EH (cell line): Measurements from ENCODE around the gene GADD45GIP1.

ENCODE experiments used
- DNase-seq: peaks from one replicate; pipeline ENCODE4 v3.0.0-alpha.2; 2015; ENCODE audit warnings: low read depth

The GADD45GIP1 gene

DNA sequence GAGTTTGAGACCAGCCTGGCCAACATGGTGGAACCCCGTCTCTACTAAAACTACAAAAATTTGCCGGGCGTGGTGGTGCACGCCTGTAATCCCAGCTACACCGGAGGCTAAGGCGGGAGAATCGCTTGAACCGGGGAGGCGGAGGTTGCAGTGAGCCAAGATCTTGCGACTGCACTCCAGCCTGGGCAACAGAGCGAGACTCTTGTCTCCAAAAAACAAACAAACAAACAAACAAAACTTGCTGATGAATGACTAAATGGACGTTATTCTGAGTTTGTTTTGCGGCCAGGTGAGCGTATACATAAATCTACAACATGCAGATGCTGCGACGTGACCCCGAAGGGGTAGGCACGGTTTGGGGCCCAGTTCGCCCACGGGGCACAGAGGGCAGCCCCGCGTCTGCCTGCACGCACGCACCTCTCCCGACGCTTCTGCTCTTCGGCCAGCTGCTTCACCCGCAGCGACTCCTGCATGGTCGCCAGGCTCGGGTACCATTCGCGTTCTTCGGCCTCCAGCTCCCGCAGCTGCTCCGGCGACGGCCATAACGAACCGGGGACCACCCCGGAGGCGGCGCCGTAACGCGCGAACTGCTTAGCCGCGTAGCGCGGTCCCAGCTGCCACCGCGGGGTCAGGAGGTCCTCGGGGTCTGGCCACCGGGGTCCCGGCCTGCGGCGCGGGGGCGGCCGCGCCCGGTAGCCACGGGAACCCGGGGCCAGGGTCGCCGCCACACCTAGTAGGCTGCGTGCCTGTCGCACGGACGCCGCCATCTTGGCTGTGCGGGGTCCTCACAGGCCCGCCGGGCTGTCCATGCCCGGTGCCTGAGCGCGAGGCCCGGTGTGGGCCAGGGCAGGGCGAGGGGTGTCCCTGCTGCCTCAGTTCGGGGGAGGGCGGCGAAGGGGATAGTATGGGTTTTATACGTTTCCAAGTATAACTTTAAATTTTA is at the start of gene GADD45GIP1:
Gene GADD45GIP1 (minus strand): TSS at position 778 of the 943 bp plus-strand sequence. CDS start 11 bp downstream, at position 767.
- DNase-seq = peak; percentile 80

DNA sequence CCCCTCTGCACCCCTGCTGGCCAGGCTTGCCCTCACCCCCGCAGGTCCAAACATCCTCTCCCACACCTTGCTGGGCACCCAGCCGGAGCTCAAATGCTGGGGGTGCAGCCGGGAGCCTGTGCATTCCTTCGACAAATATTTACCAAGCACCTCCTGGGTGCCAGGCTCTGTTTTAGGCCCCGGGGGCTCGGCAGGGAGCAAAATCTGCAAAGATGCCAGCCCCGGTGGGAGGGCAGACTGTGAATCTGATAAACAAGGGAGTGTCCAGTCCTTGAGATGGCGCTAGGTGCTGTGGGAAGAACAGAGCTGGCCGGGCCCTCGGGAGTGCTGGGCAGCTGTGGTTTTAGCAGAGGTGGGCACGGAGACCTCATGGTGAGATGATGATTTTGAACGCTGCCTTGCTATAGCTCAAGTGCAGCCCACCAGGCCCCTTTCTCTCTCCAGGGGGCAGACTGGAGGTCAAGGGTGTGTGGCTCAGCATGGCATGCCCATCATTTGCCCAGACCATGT is 48.9 kb upstream of the GADD45GIP1 start:
- no peak for DNase-seq

DNA sequence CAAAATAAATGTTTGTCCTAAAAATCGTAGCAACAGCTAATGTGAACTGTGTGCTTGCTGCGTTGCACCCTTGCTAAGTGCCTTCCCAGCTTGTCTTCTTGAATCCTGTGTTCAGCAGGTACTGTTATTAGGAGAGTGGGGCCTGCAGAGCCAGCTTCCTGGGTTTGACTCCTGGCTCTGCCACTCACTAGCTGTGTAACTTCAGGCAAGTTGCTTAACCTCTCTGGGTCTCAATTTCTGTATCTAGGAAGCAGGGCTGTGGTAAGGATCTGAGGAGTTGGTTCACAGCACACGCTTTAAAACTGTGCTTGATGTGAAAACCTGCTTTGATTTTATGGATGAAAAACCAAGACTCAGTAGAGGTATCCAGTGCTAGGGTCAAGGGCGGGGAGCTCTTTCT is 48.2 kb upstream of the GADD45GIP1 start:
- DNase-seq = no peak

DNA sequence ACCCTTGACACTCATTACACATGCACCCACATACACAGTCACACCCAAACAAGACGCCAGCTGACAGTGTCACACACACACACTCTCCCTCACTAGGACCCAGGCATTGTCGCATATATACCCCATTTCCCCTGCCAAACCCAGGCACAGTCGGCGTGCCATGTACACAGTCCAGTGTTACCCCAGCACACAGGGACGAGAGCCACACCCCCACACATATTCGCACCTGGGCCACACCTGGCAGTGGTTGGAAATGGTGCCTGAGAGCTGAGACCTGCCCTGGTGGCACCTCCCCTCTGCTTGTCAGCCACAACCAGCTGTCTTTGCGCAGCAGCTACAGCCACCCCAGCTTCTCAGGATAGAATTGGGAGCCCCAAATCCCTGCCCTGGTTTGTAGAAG is 47.2 kb upstream of the GADD45GIP1 start:
- DNase-seq = no peak

DNA sequence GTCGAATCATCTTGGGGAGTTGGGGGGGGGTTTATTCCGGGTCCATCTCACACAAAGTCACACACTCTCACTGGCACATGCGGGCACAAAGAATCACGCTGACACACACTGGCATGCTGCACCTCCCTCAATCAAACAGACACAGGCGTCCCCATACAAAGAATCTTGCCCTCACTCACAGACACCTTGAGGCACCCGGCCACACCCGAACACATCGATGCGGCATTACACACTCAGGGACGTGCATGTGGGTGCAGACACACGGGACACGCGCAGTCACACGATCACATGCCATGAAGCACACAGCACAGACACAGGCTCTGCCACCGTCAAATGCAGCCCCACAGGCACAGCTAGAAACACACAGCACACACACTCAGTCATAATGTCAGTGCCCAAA is 46.1 kb upstream of the GADD45GIP1 start:
- DNase-seq = no peak

DNA sequence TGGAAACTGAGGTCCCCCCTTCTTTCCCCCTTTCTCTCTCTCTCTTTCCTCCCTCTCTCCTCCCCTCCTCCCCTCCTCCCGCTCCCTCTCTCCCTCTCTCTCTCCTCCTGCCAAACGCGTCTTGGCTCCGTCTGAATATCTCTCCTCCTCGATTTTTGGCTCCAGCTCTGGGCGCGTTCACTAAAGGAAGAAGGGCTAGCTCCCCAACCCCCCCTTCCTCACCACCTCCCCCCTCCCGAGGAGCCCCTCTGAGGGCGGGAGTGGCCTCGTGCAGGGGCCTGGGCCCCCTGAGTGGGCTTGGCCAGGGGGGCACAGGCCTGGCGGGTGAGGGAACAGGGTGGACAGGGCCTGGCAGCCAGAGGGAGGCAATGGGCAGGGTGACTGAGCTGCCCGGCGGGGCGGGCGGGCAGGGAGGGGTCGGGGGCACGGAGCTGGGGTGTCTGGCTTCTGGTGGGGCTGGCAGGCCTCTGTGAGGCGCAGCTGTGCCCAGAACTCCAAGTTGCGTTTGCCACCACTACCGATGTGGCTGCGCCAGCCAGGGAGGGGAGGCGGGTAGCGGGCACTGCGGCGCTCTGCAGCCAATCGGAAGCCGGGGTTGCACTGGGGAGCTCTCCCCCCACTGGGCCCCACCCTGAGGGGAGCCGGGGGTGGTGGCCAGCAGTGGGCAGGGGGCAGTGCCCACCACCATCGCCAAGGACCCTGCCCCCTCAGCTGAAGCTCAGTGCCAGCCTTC is 45.3 kb upstream of the GADD45GIP1 start:
- no peak for DNase-seq

DNA sequence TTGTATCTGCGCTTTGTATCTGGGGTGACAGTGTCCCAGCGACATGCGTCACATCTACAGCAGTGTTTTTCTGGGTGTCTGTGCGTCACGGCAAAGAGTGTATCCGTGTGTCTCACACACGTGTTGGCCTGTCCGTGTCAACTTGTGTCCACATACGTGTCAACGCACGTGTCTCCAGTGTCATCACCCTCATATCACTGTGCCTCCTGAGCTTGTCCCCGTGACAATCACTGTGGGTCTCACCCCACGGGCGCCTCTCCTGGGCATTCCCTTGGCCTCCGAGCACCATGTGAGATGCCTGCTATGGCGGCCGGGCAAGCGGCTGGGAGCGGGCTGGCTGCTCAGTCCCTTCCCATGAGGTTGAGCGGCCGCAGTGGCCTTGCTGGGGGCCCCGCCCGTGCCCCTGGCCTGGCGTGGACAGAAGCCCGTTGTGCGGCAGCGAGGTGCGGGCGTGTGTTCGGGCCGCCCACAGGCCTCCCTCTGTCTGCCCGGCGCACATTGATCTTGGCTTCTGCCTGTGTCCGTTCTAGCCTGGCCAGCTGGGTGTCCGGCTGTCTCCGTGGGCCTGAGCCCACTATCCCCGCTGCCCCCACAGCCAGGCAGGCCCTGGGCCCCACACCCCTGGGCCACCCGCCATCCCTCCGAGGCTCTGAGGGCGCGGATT is 44.6 kb upstream of the GADD45GIP1 start:
- no peak for DNase-seq

DNA sequence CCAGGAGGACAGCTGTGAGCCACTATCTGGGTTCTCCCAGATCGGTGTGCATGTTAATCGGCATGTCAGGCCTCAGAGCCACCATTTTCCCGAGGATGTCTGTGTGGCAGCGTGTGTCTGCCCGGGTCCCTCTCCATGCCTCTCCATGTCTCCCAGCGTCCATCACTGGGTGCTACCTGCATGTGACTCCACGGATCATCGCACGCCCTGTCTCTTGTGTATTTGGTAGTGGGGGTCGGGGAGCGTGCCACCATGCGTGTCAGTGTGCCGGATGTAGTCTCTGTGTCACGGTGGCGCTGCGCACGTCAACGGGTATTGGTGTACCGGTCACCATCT is 44.1 kb upstream of the GADD45GIP1 start:
- no peak for DNase-seq

DNA sequence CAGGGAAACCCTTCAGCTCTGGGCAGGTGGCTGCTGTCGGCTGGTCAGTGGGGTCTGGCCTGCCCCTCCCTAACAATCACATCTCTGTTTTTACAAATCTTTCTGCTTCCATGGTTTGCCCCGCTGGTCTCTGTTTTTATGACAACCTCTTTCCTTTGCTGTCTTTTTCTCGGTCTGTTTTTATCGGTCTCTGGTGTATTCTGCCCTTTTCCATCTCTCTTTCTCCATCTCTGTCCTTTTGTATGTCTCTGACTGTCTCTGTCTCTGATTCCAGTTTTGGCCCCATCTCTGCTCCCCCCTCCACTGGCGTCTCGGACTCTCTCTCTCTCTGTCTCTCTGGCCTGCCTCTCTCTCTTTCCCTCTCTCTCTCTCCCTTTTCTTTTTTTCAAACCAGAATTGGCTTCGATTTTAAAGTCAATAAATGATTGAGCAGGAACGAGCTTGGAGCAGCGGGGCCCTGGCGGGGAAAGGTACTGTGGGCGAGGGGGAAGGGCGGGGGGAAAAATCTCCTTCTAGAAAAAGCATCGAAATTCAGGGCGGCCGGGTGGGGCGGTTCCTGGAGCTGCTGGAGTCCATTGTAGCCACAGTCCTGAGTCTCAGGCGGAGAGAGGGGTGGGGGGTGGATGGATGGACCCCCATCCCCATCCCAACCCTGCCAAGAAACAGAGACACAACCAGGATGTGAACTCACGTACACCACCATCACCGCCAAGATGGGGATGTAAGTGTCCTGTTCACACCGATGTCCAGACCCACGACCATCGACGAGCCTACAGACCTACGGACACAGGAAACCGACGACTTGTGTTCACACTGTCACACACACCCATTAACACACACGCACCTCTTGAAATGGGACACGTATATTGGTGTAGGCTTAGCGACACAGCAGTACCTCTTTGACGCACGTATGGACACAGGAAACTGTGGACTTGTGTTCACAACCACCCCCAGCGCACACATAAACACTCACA is 41.2 kb upstream of the GADD45GIP1 start:
- DNase-seq = no peak

DNA sequence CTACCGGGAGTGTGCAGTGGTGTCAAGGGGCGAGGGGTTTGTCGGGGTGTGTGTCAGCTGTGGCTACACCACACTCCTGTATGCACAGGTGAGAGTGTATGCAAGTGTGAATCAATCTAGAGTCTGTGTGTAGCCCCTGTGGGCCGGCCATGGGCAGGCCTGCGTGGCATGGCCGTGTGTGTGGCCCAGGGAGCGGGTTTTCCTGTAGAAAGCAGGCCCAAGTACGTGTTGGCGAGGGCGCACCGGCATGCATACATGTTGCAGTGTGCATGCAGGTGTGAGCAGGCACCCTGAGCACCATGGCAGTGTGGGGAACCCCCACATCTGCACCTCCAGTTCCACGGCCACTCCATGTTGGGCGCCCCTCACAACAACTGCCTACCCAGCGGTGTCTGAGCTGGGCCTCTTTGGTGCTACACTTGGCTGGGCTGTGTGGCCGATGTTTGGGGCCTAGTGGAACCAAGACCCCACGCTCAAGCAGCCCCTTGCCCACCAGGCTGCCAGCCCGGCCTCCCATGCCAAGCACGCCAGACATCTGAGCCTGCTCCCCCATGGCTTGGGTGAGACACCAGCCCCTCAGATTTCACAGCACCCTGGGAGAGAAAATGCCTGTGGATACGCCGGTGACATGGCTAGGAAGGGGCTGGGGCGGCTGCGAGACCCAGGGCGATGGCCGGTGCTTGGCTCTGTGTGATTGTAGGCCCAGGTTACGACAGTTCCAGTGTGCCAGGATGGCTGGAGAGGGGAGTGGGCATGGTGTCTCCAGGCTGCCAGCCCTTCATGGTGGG is 40.4 kb upstream of the GADD45GIP1 start:
- no peak for DNase-seq

DNA sequence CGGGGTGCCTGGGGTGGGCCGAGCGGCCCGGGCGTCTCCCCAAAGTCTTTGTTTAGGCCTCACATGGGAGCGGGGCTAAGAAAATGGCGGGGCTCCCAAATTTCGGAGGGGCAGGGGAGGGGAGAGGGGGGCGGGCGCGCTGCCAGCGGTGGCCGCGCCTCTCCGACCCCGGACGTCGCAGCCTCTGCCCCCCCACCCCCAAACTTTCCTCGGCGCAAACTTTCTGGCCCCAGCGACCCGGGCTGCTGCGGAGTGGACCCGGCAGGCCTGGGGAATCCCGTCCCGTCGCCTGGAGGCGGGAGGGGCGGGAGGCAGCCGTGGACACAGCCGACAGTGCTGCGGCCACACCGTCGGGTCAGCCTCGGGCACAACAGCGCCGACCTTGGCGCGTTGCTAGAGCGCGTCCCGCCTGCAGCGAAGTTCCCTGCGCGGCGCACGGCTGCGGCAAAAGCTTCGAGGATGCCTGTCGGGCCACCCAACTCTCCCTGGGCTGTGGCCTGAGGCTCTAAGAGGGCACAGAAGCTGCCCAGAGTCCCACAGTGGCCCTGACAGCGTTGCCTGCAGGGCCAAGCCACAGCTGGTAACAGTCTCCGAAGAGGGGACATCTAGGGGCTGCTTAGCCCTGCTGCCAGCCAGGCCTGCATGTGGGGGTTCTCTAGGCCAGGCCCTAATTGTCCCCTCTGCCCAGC is 39.5 kb upstream of the GADD45GIP1 start:
- peak; percentile 58 for DNase-seq

DNA sequence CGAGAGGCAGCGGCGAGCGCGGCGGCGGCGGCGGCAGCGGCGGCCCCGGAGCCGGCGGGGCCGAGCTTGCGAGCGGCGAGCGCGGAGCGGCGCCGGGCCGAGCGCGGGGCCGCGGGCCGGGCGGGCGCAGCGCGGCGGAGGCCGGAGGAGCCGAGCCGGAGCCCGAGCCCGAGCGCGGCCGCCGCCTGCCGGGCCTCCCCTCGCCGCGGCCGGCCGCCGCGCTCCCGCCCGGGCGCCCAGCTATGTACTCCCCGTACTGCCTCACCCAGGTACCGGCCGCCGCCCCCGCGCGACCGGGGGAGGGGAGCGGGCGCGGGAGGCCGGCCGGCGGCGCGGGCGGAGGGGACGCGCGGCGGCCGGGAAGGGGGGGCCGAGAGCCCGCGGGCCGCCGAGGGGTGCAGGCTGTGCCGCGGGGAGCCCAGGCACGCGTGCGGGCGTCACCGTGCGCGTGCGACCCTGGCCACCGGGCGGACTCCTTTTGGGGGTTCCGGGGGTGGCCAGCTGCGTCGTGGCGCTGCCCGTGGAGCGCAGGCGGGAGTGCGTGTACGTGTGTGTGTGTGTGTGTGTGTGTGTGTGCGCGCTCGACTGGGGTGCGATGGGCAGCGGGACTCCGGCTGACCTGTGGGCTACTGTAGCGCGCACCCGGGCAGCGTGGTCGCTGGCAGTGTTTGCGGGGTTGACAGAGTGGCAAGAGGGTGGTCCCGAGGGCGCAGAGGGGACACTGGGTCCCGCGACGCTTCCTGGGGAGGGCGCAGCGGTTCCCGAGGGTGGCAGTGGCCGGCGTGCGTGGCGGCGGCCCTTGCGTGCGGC is 38.8 kb upstream of the GADD45GIP1 start:
- DNase-seq = peak; percentile 41

DNA sequence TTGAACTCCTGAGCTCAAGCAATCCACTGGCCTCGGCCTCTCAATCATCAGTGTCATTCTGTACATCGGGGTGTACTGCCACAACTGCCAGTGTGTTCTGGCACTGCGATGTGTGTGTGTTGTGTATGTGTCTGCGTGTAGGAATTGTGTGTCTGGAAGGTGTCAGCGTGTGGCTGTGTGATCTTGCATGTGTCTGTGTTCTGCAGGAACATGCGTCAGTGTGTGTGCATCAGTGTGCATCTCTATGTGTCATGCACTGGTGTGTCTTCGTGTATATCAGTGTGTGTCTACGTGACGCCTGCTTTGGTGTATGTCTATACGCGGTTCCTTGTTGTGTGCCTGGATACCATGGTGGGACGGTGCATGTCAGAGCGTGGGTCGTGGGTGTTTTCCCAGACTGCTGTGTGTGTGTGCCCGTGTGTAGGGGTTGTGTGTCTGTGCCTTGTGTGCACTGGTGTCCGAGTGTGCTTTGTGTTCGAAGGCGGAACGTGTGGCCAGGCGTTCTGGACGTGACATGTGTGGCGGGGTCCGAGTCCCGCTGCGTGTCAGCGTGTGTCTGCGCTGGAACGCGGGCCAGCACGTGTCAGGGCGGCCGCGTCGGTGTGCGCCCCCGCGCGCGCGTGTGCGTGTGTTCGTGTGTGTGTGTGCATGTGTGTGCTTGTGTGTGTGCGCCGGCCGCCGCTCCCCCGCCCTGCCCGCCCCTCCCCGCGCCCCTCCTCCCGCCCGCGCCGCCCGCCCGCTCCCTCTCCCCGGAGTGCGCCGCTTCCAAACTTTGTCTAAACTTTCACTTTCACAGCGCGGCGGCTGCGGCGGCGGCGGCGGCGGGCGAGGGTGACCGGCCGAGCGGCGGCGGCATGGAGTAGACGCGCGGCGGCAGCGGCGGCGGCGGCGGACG is 37.9 kb upstream of the GADD45GIP1 start, which contains the start of gene NFIX:
Gene NFIX (plus strand): TSS at position 775 of the 895 bp plus-strand sequence. CDS start 363 bp downstream, outside the sequence.
- peak; percentile 72 for DNase-seq

DNA sequence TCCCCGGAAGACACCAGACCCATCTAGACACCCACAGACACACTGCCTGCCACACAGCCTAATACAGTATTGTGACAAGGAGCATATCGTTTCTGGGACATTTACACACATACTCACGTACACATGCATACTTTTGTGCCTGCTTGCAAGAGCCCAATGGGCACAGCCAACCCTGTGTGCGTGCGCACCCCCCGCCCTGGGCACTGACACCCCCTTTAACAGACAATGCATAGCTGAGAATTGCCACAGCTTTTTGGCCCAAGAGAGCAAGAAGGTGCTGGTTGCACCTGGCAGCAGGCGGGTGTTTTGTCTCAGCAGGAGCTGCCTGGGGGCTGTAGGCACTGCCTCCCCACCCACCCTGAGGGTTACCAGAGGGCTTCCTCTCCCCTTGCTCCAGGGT is 36.5 kb upstream of the GADD45GIP1 start:
- DNase-seq = no peak

DNA sequence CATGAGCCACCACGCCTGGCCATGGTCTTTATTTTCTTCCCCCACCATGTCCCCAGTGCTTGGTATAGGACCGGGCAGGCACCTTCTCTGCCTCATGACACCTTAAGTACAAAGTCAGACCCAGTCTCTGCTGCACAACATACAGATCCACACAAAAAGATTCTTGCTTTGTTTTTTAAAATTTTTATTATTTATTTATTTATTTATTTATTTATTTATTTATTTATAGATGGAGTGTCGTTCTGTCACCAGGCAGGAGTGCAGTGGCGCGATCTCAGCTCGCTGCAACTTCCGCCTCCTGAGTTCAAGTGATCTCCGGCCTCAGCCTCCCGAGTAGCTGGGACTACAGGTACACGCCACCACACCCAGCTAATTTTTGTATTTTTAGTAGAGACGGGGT is 35.7 kb upstream of the GADD45GIP1 start:
- DNase-seq = no peak

DNA sequence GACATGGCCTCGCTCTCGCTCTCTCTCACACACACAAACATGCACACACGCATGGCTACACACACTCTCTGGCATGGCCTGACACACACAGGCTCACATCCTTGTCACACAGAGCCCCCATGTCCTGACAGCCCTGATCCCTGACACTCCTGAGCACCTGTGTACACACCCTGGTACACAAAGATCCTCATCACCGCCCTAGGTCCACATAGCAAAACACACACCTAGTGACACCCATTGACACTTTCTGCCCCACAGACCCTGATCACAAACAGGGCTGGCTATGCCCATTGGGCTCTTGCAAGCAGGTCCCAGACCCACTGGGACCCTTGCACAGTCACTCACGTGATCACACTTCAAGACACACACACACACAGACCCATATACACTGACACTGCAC is 34.3 kb upstream of the GADD45GIP1 start:
- no peak for DNase-seq

DNA sequence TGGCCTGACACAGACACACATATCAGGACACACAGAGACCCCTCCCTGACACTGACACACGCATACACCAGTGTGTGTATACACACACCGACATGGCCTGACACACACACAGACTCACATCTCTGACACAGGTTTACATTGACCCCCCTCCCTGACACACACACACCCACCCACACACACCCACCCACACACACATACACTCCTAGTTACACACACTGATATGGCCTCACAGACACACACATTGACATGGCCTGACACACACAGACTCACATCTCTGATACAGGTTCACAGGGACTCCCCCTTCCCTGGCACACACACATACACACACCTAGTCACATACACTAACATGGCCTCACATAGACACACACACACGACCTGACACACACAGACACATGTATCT is 33.8 kb upstream of the GADD45GIP1 start:
- no peak for DNase-seq

DNA sequence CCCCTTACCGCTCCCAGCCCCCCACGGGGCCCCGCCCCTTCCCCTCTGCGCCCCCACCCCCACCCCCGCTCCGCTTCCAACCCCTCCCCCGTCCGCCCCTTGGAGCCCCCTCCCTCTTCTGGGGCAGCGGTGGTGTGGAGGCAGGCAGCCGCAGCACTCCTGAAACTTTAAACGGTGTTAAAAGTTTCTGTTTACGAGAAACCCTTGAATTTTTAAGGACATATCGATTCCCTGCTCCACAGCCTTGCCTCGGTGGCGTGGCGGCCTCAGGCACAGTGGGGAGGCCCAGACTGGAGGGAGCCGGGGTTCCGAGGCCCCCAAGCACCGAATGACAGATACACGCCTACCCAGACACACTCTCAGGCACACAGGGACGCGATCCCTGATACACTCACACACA is 33.4 kb upstream of the GADD45GIP1 start:
- no peak for DNase-seq
